BE2C (cell line): Measurements from ENCODE around the gene VSX1.

Source experiments
- DNase-seq: peaks from one replicate; pipeline ENCODE4 v3.0.0-alpha.2; 2020
- H3K27me3 ChIP-seq: fragments of 250-450 bp; sonication (Bioruptor Pico); 2 replicates; pipeline ENCODE4 v1.5.1; 2020; ENCODE audit warnings: mild to moderate bottlenecking
- H3K36me3 ChIP-seq: fragments of 250-450 bp; sonication (Bioruptor Pico); 2 replicates; pipeline ENCODE4 v1.5.1; 2020; ENCODE audit warnings: mild to moderate bottlenecking
- H3K4me1 ChIP-seq: fragments of 250-450 bp; sonication (Bioruptor Pico); 2 replicates; pipeline ENCODE4 v1.5.1; 2020
- H3K4me3 ChIP-seq: 2 replicates; pipeline ENCODE4 v1.5.1; 2011; ENCODE audit warnings: low read depth, low read length
- H3K9me3 ChIP-seq: fragments of 250-450 bp; sonication (Bioruptor Pico); 2 replicates; pipeline ENCODE4 v1.5.1; 2020
- CTCF ChIP-seq: IDR thresholded peaks from 2 replicates; pipeline ENCODE4 v1.5.1; 2012; ENCODE audit warnings: mild to moderate bottlenecking, low read depth, low read length

The VSX1 gene

GRCh38 chr20:25046736-25047666 is 34.9 kb downstream of the VSX1 start:
- TF ChIP-seq CTCF = no peak
- no peaks in the 10 kb centered on the region for H3K4me1 ChIP-seq
- DNase-seq = no peak

GRCh38 chr20:25046181-25046641 is 35.7 kb downstream of the VSX1 start:
- Histone ChIP-seq H3K4me3 (no peak overlapping the region), H3K27me3 (peaks cover 11% of the 10 kb centered on the region; the same call in 1 of the 2 replicates), H3K36me3 (no peaks in the 10 kb centered on the region), H3K9me3 (no peaks in the 10 kb centered on the region), H3K4me1 (no peaks in the 10 kb centered on the region)
- no peak for TF ChIP-seq CTCF
- DNase-seq = no peak

More at GRCh38 chr20:25046736-25047666, 34.9 kb downstream of the VSX1 start:
- no peaks in the 10 kb centered on the region for H3K9me3 ChIP-seq
- H3K4me3 ChIP-seq = no peak overlapping the region
- no peaks in the 10 kb centered on the region for H3K36me3 ChIP-seq
- peaks cover 11% of the 10 kb centered on the region; the same call in 1 of the 2 replicates for H3K27me3 ChIP-seq

DNA sequence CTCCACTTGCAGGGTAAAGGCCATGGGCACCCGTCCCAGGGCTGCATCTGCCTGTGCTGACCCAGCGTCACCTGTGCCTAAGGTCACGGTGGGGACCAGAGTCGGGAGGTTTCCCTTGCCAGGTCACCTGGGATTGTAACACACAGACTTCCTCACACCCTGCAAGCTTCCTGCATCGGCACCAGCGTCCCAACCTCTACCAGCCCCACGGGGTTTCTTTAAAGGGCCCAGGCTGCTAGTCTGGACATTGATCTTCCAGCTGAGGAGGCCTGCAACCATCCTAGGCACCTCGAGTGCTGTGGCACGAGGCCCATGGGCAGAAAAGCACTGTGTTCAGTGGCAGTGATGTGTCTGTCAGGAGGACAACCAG is 36.6 kb downstream of the VSX1 start:
- Histone ChIP-seq H3K4me1 (no peaks in the 10 kb centered on the region), H3K36me3 (no peaks in the 10 kb centered on the region), H3K27me3 (peaks cover 11% of the 10 kb centered on the region; the same call in 1 of the 2 replicates), H3K4me3 (no peak overlapping the region), H3K9me3 (no peaks in the 10 kb centered on the region)
- TF ChIP-seq CTCF = no peak
- DNase-seq = no peak

- no peaks in the 10 kb centered on the region for H3K4me1 ChIP-seq
- TF ChIP-seq CTCF = no peak
Observed at GRCh38 chr20:25044660-25045342, 37.1 kb downstream of the VSX1 start.

DNA sequence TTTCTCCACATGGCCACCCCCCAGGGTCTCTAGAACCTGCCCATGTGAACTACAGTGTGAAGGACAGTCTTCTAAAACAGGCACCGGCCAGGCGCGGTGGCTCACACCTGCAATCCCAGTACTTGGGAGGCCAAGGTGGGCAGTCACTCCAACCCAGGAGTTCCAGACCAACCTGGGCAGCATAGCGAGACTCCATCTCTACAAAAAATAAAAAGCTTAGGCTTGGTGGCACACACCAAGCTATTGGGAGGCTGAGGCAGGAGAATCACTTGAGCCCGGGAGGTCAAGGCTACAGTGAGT is 37.7 kb downstream of the VSX1 start:
- Histone ChIP-seq H3K9me3 (no peaks in the 10 kb centered on the region), H3K27me3 (peaks cover 11% of the 10 kb centered on the region; the same call in 1 of the 2 replicates), H3K4me3 (no peak overlapping the region), H3K36me3 (no peaks in the 10 kb centered on the region), H3K4me1 (no peaks in the 10 kb centered on the region)
- TF ChIP-seq CTCF = no peak
- DNase-seq = no peak

More at GRCh38 chr20:25044660-25045342, 37.1 kb downstream of the VSX1 start:
- H3K27me3 ChIP-seq = peaks cover 11% of the 10 kb centered on the region; the same call in 1 of the 2 replicates
- DNase-seq = no peak
- H3K36me3 ChIP-seq = no peaks in the 10 kb centered on the region
- no peaks in the 10 kb centered on the region for H3K9me3 ChIP-seq
- H3K4me3 ChIP-seq = no peak overlapping the region
